Stimulated activated CD8-positive, alpha-beta memory T cell treated with anti-CD3 and anti-CD28 coated beads, Interleukin-4, amount 100 ng/mL, for 4 hours (primary cell): ENCODE results near the gene STARD10.
"Not testable (repeated sequence)": the region's sequence is repeated elsewhere in the genome, so short reads cannot be mapped to it uniquely, and the experiment has no call there.

Source experiments
- DNase-seq, 2 donors: peaks; one replicate each; pipeline ENCODE4 v3.0.0-alpha.2; 2020; ENCODE audit warnings: low read depth in 2 of 2, low spot score in 1 of 2

Gene STARD10

DNA sequence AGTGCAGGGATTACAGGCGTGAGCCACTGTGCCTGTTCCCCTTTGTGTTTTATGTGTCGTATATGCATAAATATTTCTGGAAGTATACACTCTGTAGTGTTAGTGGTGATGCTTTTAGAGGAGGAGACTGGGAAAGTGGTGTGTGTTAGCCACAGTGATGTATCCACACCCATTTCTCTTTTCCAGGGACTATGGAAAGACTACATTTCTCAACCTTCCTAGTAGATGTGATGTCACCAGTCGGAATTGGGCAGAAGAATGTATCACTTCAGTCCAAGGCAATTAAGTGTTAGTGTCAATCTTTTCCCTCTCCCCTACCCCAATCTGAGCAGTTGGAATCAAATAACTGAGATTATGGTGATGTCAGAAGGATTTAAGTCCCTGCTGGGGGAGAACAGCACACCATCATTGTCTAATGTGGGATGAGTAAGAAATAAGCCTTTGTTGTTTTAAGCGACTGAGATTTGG, 14.5 kb upstream of the STARD10 start:
- no peak for DNase-seq

DNA sequence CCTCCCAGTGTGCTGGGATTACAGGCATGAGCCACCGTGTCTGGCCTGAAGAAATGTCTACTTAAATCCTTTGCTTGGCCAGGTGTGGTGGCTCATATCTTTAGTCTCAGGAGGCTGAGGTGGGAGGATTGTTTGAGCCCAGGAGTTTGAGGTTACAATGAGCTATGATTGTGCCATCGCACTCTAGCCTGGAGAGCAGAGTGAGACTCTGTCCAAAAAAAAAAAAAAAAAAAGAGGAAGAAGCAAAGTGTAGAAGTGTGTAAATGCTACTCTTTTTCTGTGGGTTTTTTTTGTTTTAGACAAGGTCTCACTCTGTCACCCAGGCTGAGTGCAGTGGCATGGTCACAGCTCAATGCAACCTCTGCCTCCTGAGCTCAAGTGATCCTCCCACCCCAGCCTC, 13.9 kb upstream of the STARD10 start:
- DNase-seq = no peak

DNA sequence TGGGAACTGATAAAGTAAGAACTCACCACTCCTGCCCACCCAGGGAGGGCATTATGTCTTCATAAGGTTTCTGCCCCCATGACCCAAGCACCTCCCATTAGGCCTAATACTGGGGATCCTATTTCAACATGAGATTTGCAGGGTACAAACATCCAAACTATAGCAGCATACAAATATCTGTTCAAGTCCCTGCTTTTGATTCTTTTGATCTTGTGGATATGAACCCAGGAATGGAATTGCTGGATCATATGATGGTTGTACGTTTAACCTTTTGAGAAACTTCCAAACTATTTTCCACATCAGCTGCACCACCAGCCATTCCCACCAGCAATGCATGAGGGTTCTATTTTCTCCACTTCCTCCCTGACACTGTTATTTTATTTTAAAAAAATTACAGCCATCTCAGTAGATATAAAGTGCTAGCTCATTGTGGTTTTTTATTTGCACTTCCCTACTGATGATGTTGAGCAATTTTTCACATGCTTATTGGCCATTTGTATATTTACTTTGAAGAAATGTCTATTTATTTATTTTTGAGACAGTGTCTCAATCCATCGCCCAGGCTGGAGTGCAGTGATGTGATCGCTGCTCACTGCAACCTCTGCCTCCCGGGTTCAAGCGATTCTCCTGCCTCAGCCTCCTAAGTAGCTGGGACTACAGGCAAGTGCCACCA, 13.3 kb upstream of the STARD10 start:
- DNase-seq = no peak

- DNase-seq = not testable (repeated sequence)
These were observed 12.5 kb upstream of the STARD10 start for GRCh38 chr11:72806378-72806777.

DNA sequence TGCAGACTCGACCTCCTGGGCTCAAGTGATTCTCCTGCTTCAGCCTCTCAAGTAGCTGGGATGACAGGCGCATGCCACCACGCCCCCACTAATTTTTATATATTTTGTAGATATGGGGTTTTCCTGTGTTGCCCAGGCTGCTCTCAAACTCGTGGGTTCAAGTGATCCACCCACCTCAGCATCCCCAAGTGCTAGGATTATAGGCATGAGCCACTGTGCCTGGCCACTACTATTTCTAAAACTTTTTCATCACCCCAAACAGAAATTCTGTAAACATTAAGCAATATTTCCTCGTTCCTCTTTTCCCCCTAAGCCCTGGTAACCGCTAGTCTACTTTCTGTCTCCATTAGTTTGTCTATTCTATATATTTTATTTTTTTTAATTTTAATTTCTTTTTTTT, 11.4 kb upstream of the STARD10 start:
- no peak for DNase-seq

- DNase-seq = no peak
These were observed 9.0 kb upstream of the STARD10 start for GRCh38 chr11:72802822-72803221.

DNA sequence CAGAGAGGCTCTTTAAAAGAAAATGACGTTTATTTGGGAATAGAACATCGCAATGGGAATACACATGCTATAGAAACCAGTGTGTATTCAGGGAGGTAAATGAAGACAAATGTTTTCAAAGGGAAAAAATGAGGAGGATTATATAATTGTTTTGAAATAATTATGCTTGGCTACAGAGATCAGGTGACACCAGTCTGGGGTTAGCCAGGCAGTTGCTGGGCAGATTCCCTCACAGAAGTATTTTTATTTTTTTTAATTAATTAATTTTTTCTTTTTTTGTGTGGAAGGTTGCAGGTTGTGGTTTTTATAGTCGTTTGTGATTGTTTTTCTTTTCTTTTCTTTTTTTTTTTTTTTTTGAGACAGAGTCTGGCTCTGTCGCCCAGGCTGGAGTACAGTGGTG, 5.6 kb upstream of the STARD10 start:
- no peak for DNase-seq

DNA sequence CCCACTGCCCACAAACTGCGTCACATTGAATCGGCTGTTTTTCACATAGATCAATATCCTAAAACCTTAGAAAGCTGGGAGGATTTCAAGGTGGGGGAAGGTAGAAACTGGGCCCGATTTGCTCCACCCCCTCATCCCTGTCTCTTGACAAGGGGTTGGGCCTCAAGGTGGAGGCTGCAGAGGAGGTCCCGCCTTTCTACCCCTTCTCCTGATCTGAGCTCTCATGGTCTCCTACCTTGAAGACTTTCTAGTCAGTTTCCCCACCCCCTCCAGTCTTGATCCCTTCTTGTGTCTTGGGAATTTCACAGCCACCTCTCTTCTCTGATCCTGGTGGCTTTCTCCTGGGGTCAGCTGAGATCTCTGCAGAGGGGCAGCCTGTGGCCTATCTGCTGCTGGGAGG, 4.5 kb upstream of the STARD10 start:
- no peak for DNase-seq

- no peak for DNase-seq
These were observed 797 bp downstream of the STARD10 start for GRCh38 chr11:72793076-72793424.

GRCh38 chr11:72792437-72793021, 1.3 kb downstream of the STARD10 start:
- no peak for DNase-seq

DNA sequence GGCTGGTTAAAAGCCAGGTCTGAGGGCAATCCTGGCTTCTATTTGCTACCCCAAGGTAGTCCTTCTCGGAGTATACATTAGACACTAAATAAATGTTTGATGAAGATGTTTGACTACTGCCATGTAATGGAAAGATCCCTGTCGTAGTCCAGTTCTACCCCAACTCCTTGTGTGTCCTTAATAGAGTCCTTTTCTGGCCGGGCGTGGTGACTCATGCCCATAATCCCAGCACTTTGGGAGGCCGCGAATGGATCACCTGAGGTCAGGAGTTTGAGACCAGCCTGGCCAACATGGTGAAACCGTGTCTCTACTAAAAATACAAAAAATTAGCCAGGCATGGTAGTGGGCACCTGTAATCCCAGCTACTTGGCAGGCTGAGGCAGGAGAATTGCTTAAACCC, 2.6 kb downstream of the STARD10 start:
- DNase-seq = not testable (repeated sequence)

DNA sequence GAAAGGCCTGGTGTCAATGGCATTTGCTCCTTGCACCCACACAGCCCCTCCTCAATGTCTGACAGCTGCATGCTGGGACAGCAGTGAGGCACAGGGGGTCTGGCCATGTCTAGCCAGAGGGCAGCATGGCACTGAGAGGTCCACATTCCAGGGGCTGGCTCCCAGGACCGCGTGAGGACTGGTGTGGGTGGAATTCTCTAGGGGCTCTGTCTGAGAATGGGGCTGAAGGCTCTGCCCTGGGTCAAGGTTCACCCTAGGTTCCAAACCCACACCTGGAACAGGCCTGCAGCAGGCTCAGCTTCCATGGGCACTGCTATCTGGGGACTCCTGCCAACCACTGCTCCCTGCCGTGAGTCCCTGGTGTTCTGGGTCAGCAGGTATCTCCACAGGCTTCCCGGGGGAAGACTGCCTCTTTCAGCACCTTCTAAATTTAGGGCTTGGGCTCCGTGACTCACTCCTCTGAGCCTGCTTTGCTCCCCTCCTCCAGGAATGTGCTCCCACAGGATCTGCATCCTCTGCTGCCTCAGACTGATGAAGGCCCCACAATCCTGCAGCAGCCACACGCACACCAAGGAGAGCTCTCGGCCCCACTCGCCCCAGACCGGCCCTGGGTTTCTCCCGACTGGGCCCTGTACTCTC, 4.2 kb downstream of the STARD10 start:
- no peak for DNase-seq

GRCh38 chr11:72788241-72788640, 5.6 kb downstream of the STARD10 start:
- no peak for DNase-seq

DNA sequence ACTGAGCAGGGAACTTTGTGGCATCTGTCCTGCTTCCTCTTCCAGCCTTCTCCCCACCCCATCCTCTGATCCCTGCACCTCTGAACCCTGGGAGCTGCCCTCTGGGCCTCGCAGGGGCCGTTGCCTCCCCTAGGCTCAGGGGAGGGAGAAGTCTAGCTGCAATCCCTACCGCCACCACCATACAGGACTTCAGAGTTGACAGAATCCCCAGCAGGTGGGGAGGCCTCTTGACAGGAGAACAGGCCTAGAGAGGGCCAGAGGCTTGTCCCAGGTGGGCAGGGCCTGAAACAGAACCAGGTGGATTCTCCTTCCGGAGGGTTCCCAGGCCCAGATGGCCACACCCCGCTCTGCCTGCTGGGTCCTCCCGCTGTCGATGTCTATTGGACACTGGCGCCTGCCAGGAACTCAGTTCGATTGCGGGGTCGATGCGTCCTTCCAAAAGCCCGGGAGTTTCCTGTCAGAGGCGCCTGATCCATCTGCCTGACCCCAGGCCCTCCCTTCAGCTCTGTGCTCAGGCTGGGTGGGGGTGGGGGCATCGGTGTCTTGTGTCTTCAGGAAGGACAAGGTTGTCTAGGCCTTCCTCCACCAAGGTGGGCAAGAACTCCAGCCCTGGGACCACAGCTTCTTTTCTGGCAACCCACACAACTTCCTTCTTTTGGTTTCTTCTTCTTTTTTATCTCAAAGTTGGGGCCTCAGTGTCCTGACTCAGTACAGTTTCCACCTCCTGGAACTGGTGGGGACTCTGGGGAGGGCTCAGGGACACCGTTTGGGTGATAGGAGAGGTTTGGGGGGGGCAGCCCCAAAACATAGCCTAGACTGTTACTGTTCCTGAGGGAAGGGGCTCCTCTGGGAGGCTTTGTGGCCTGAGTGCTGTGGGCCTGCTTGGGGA, 6.4 kb downstream of the STARD10 start:
- no peak for DNase-seq

- DNase-seq = no peak
These were observed 7.3 kb downstream of the STARD10 start for GRCh38 chr11:72786305-72787215.

DNA sequence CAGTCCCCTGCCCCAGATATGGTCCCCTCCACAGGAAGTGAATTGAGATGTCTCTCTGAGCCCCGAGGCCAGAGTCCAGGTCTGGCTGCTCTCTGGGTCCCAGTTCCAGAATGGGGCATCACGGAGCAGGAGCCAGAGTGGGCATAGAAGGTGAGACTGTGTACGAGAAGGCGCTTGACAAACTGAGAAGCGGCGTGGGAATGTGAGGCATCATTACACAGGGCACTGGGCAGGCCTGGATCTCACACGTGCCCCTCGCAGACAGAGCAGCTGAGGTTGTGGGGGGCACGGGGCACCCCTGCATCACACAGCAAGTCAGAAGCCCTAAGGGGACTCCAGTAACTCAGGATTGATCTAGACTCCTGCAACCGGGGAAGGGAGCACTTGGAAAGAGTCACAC, 9.2 kb downstream of the STARD10 start:
- no peak for DNase-seq

GRCh38 chr11:72783144-72783905, 10.5 kb downstream of the STARD10 start:
- no peak for DNase-seq

DNA sequence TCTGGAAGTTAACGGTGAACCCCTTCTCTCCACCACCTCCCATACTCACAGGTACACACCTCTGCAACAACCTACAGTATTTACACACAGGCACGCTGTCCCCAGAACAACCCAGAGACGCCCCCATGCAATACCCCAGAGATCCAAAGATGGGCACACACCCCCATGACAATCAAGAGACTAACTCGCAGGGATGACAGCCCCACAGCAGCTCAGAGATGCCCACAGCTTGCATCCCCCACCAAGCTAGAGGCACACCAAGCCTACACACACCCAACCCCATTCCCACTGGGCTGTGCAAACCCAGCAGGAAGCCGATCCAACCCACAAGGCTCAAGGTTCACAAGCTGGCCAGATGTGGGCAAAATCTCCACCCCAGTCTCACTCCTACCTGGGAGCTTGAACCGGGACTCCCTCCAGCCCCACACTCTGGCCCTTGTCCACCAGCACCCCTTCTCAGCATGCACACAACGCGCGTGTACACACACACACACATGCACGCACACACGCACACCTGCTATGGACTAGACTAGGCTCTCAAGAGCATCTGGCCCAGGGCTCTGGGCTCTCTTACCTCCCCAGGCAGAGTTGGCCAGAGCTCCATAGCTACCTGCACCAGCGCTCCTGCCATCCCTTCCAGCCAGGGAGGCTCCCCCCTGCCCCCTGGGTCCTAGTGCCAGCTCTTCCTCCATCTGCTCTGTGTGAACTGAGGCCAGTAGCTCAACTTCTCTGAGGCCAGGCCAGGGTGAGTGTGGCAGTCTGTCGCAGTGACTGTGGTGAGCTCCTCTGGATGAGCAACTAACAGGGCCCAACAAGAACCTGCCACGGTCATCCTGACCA, 11.5 kb downstream of the STARD10 start:
- DNase-seq = no peak
